IMR-90 (cell line): ENCODE measurements around the gene CREB5. TPM values are rescaled to one million over a fixed set of nuclear protein-coding genes. Genes with fewer than 3 reads are reported as not detected.

Experiments used
- ATAC-seq: fragments of 200-7000 bp; cut with Tn5 transposase; 2 replicates; pipeline ENCODE4 v1.9.1; 2020; ENCODE audit warnings: low read depth, mild to moderate bottlenecking, moderate library complexity
- BruUV-seq: library from RNA; stranded (reverse); fragments of 400-500 nt; replicated peaks from 2 replicates; lab custom pipeline; 2021; lab: Mats Ljungman, UMichigan
- CTCF ChIA-PET: fragments of 300-600 bp; formaldehyde crosslinking; extraction: SDS; loops from one replicate; lab custom pipeline; 2021; ENCODE audit warnings: antibody characterized with exemption; lab: Yijun Ruan, JAX
- POLR2A ChIA-PET: fragments of 300-600 bp; sonication (Branson Sonifier 250); formaldehyde crosslinking; loops from one replicate; lab custom pipeline; 2022; ENCODE audit warnings: antibody characterized with exemption; ENCODE audit not compliant: unreplicated experiment; lab: Charles Lee
- DNase-seq: peaks from one replicate; pipeline ENCODE4 v3.0.0; 2013
- H2AFZ ChIP-seq: replicated peaks from 2 replicates; pipeline ENCODE3; 2013; ENCODE audit warnings: low read length, mild to moderate bottlenecking; ENCODE audit not compliant: poor library complexity
- H2AK5ac ChIP-seq: 2 replicates; pipeline ENCODE4 v1.6.1; 2013; ENCODE audit warnings: low read depth, low read length, inconsistent platforms
- H2AK9ac ChIP-seq: replicated peaks from 2 replicates; pipeline ENCODE3; 2013; ENCODE audit warnings: mild to moderate bottlenecking, low read depth, low read length, moderate library complexity; ENCODE audit not compliant: poor library complexity
- H2BK120ac ChIP-seq: 2 replicates; pipeline ENCODE4 v1.6.1; 2013; ENCODE audit warnings: low read depth, low read length, inconsistent platforms
- H2BK15ac ChIP-seq: 3 replicates; pipeline ENCODE4 v1.6.1; 2013; ENCODE audit warnings: low read depth, low read length, inconsistent platforms
- H2BK20ac ChIP-seq: 2 replicates; pipeline ENCODE4 v1.6.1; 2013; ENCODE audit warnings: low read depth, mild to moderate bottlenecking, inconsistent platforms, low read length, moderate library complexity
- H2BK5ac ChIP-seq: 2 replicates; pipeline ENCODE4 v1.6.1; 2013; ENCODE audit warnings: mild to moderate bottlenecking, low read depth, low read length, inconsistent platforms; ENCODE audit not compliant: poor library complexity, severe bottlenecking
- H3K14ac ChIP-seq: replicated peaks from 2 replicates; pipeline ENCODE4 v1.6.1; 2013; ENCODE audit warnings: low read depth, low read length, inconsistent platforms
- H3K18ac ChIP-seq: 2 replicates; pipeline ENCODE4 v1.6.1; 2013; ENCODE audit warnings: low read depth, low read length, control low read depth
- H3K23ac ChIP-seq: 2 replicates; pipeline ENCODE4 v1.6.1; 2013; ENCODE audit warnings: low read depth, low read length, inconsistent platforms
- H3K27ac ChIP-seq: 2 replicates; pipeline ENCODE4 v1.5.1; 2013; ENCODE audit warnings: mild to moderate bottlenecking, control low read depth, low read length; ENCODE audit not compliant: insufficient read depth
- H3K27me3 ChIP-seq: 2 replicates; pipeline ENCODE4 v1.6.1; 2013; ENCODE audit warnings: low read length; ENCODE audit not compliant: control insufficient read depth, insufficient read depth
- H3K36me3 ChIP-seq: 2 replicates; pipeline ENCODE4 v1.6.1; 2013; ENCODE audit warnings: low read length, mixed read lengths; ENCODE audit not compliant: control insufficient read depth, insufficient read depth
- H3K4ac ChIP-seq: 2 replicates; pipeline ENCODE4 v1.6.1; 2013; ENCODE audit warnings: low read depth, low read length, inconsistent platforms
- H3K4me1 ChIP-seq: 2 replicates; pipeline ENCODE4 v1.6.1; 2013; ENCODE audit warnings: low read length, mixed read lengths; ENCODE audit not compliant: control insufficient read depth, insufficient read depth
- H3K4me2 ChIP-seq: 2 replicates; pipeline ENCODE4 v1.6.1; 2013; ENCODE audit warnings: low read depth, mild to moderate bottlenecking, control low read depth, low read length, moderate library complexity
- H3K4me3 ChIP-seq: 2 replicates; pipeline ENCODE4 v1.5.1; 2013; ENCODE audit warnings: low read depth, mild to moderate bottlenecking, control low read depth, low read length, moderate library complexity; ENCODE audit not compliant: insufficient read depth
- H3K56ac ChIP-seq: 2 replicates; pipeline ENCODE4 v1.6.1; 2013; ENCODE audit warnings: low read length, inconsistent platforms; ENCODE audit not compliant: insufficient read depth; ENCODE audit errors: extremely low read depth
- H3K79me1 ChIP-seq, 2 experiments: 2 replicates each; pipeline ENCODE4 v1.6.1; 2013; ENCODE audit warnings: low read length in 2 of 2, inconsistent platforms in 1 of 2, low read depth in 1 of 2
- H3K9ac ChIP-seq: 2 replicates; pipeline ENCODE4 v1.6.1; 2013; ENCODE audit warnings: low read depth, low read length, control low read depth
- H3K9me1 ChIP-seq: 2 replicates; pipeline ENCODE4 v1.6.1; 2013; ENCODE audit warnings: low read length, inconsistent platforms; ENCODE audit not compliant: insufficient read depth
- H3K9me3 ChIP-seq: 2 replicates; pipeline ENCODE4 v1.6.1; 2013; ENCODE audit warnings: low read length; ENCODE audit not compliant: control insufficient read depth, insufficient read depth
- H4K20me1 ChIP-seq: 2 replicates; pipeline ENCODE4 v1.6.1; 2013; ENCODE audit warnings: low read length, inconsistent platforms; ENCODE audit not compliant: insufficient read depth
- H4K5ac ChIP-seq: 2 replicates; pipeline ENCODE4 v1.6.1; 2013; ENCODE audit warnings: mild to moderate bottlenecking, low read depth, low read length, control low read depth
- H4K8ac ChIP-seq, 2 experiments: 2 replicates each; pipeline ENCODE4 v1.6.1; 2013; ENCODE audit warnings: low read depth in 2 of 2, low read length in 2 of 2, control low read depth in 1 of 2, inconsistent platforms in 1 of 2
- H4K91ac ChIP-seq: 2 replicates; pipeline ENCODE4 v1.6.1; 2013; ENCODE audit warnings: low read depth, low read length, inconsistent platforms; ENCODE audit not compliant: insufficient read depth
- CTCF ChIP-seq: conservative IDR thresholded peaks from 2 replicates; pipeline ENCODE4 v1.5.1; 2012; ENCODE audit warnings: mild to moderate bottlenecking, low read depth, low read length, improper control_type of control experiment
- ELK1 ChIP-seq: fragments of 150-350 bp; IDR thresholded peaks from 2 replicates; pipeline ENCODE4 v1.6.1; 2016; ENCODE audit warnings: low read depth, mild to moderate bottlenecking, low read length, moderate library complexity, borderline replicate concordance
- FOS ChIP-seq: fragments of 150-350 bp; IDR thresholded peaks from 2 replicates; pipeline ENCODE4 v1.6.1; 2016; ENCODE audit warnings: low read depth, low read length
- MAZ ChIP-seq: IDR thresholded peaks from 2 replicates; pipeline ENCODE4 v1.6.1; 2012; ENCODE audit warnings: low read depth, mild to moderate bottlenecking, low read length, improper control_type of control experiment, moderate library complexity, borderline replicate concordance
- POLR2A ChIP-seq: IDR thresholded peaks from 2 replicates; pipeline ENCODE4 v1.6.1; 2012; ENCODE audit warnings: mild to moderate bottlenecking, low read depth, low read length
- RAD21 ChIP-seq: IDR thresholded peaks from 2 replicates; pipeline ENCODE4 v1.6.1; 2012; ENCODE audit warnings: low read length, improper control_type of control experiment
- SMC3 ChIP-seq: fragments of 150-350 bp; IDR thresholded peaks from 2 replicates; pipeline ENCODE4 v1.6.1; 2016; ENCODE audit warnings: low read depth, mild to moderate bottlenecking, antibody characterized with exemption, low read length, moderate library complexity
- WGBS, 2 experiments: methylation state at CpG; one replicate each; pipeline versions ENCODE4 v1.1.5 to v1.1.7; 2013; ENCODE audit warnings: missing lambda C conversion rate in 2 of 2; ENCODE audit not compliant: insufficient read length in 1 of 2; ENCODE audit errors: extremely low coverage in 2 of 2; 5-methylcytosine and 5-hydroxymethylcytosine counted together
- dilution Hi-C: fragments of 300-500 bp; cut with HindIII; formaldehyde crosslinking; loops from one replicate; pipeline ENCODE4 v1.14.3; 2018; ENCODE audit warnings: low sequenced_read_pairs; ENCODE audit not compliant: unreplicated experiment
- in situ Hi-C: fragments of 300-500 bp; cut with MboI; formaldehyde crosslinking; loops from 3 replicates; pipeline ENCODE4 v1.14.3; 2019; ENCODE audit warnings: low sequenced_read_pairs, inconsistent platforms, mixed read lengths
- intact Hi-C: fragments of 100-400 bp; cut with micrococcal nuclease; formaldehyde crosslinking; loops from 2 replicates; pipeline ENCODE4 v1.10.0; 2022
- polyA plus RNA-seq, 3 experiments: library from polyadenylated mRNA; depleted of rRNA; stranded (reverse); fragments of >200 nt; gene quantifications; 2 replicates each; pipeline ENCODE4 v1.2.3, GENCODE V29; 2012; ENCODE audit warnings: low replicate concordance in 1 of 3
- total RNA-seq: library from RNA; depleted of rRNA; stranded (reverse); fragments of >200 nt; gene quantifications from 2 replicates; pipeline ENCODE4 v1.2.3, GENCODE V29; 2012

Gene CREB5
- total and polyA plus RNA-seq, 2 of the 4 experiments (the other 2 are of a cell fraction) = 7.3 to 13.1 TPM

- no TSS peak for BruUV-seq
- H2AK5ac ChIP-seq = no peak overlapping the region
- H2AFZ ChIP-seq = no peak overlapping the region
- H2BK120ac ChIP-seq = no peak overlapping the region
- no peak overlapping the region for H4K8ac ChIP-seq
- TF ChIP-seq FOS = no peak
- no peak for TF ChIP-seq SMC3
- no peak for TF ChIP-seq POLR2A
- no peak for TF ChIP-seq MAZ
- no peak for TF ChIP-seq CTCF
- no peak for TF ChIP-seq ELK1
- TF ChIP-seq RAD21 = no peak
- ChIA-PET POLR2A (no interaction called here), CTCF (interaction anchor here (0.6 kb wide), 2 partner anchors 416 to 535 kb away, joined by 3 to 4 read pairs; no protein-coding TSS in a partner anchor)
- no peak overlapping the region for H3K18ac ChIP-seq
- in situ Hi-C loops = loop anchor here (25.0 kb wide), 1 partner anchor 737 kb away; no protein-coding TSS in a partner anchor
- H3K36me3 ChIP-seq = no peaks in the 10 kb centered on the region
- H4K20me1 ChIP-seq = no peaks in the 10 kb centered on the region
- no peaks in the 10 kb centered on the region for H3K9me3 ChIP-seq
- no peak overlapping the region for H3K27ac ChIP-seq
- ATAC-seq (no peak), DNase-seq (no peak)
- no peaks in the 10 kb centered on the region for H3K4me1 ChIP-seq
- H3K4me3 ChIP-seq = no peak overlapping the region
- dilution Hi-C loops = no loop called here
- H3K79me1 ChIP-seq = no peaks in the 10 kb centered on the region
- H2BK15ac ChIP-seq = no peak overlapping the region
- no peaks in the 10 kb centered on the region; the same call in 1 of the 2 replicates for H3K9me1 ChIP-seq
- H3K56ac ChIP-seq = no peak overlapping the region
- H3K23ac ChIP-seq = no peak overlapping the region
- no peak overlapping the region for H2BK5ac ChIP-seq
- no peak overlapping the region for H2BK20ac ChIP-seq
- intact Hi-C loops = no loop called here
- H4K5ac ChIP-seq = no peak overlapping the region
- H3K9ac ChIP-seq = no peak overlapping the region
- H3K4ac ChIP-seq = no peak overlapping the region
- WGBS, 2 experiments = no CpG with 5 or more reads among the region's 1 CpG
- H4K91ac ChIP-seq = no peak overlapping the region
- no peak overlapping the region for H3K4me2 ChIP-seq
- H3K27me3 ChIP-seq = peaks cover 2% of the 10 kb centered on the region; the same call in 1 of the 2 replicates
- H2AK9ac ChIP-seq = no peak overlapping the region
- no peak overlapping the region for H3K14ac ChIP-seq
These were observed 36.6 kb upstream of the CREB5 start for GRCh38 chr7:28375729-28376128.
